Mucosa of descending colon (tissue), 3 donors: ENCODE results near the gene CTNND2. TPM values are rescaled to one million over a fixed set of nuclear protein-coding genes. Genes with fewer than 3 reads are reported as not detected.

ENCODE experiments used
- ATAC-seq: fragments of 200-7000 bp; cut with Tn5 transposase; one replicate; pipeline ENCODE4 v1.9.1; 2020; ENCODE audit warnings: mild to moderate bottlenecking, moderate library complexity
- DNase-seq, 3 donors: peaks; one replicate each; pipeline ENCODE4 v3.0.0-alpha.2; 2020
- H3K36me3 ChIP-seq: fragments of 200-600 bp; one replicate; pipeline ENCODE4 v1.8.0; 2021; ENCODE audit warnings: low read depth, mild to moderate bottlenecking
- H3K4me1 ChIP-seq: fragments of 200-600 bp; one replicate; pipeline ENCODE4 v1.8.0; 2021; ENCODE audit warnings: low read depth, mild to moderate bottlenecking
- H3K4me3 ChIP-seq: fragments of 200-600 bp; one replicate; pipeline ENCODE4 v1.8.0; 2021; ENCODE audit warnings: mild to moderate bottlenecking
- H3K9me3 ChIP-seq: fragments of 200-600 bp; one replicate; pipeline ENCODE4 v1.8.0; 2021; ENCODE audit warnings: mild to moderate bottlenecking
- CTCF ChIP-seq: fragments of 200-600 bp; IDR thresholded peaks from one replicate; pipeline ENCODE4 v1.8.0; 2022; ENCODE audit warnings: antibody characterized with exemption, mild to moderate bottlenecking
- intact Hi-C, 2 donors: fragments of 100-400 bp; cut with DNase I in 1 of 2; cut with micrococcal nuclease in 1 of 2; formaldehyde crosslinking; loops; one replicate each; pipeline versions ENCODE4 v1.11.0 to v1.11.1; 2022; cut with DNase I, micrococcal nuclease
- total RNA-seq, 3 donors: library from RNA; stranded (reverse); fragmentation: NEBNext Ultra II Directional in 2 of 3; extraction: Animal tissue kit (Norgen Biotek cat#: 25700) in 2 of 3; gene quantifications; one replicate each; pipeline versions ENCODE4 v1.2.1 to v1.2.4, GENCODE V29; 2021 to 2023
- donor health status: DM: no; HTN: no; CAD: no; lungs with moderate emphysema.
- donor health status: DM: no; HTN: no; CAD: no.
- donor health status: DM: no; HTN: yes; CAD: no.

CTNND2 gene
- total RNA-seq, 3 donors from 2014 or later = 0.70 to 3.4 (median 0.81) TPM

GRCh38 chr5:11181940-11182339 lies 722.3 kb downstream of the CTNND2 start:
- ATAC-seq (no peak), DNase-seq (no peak)
- Histone ChIP-seq H3K9me3 (no peaks in the 10 kb centered on the region), H3K36me3 (no peaks in the 10 kb centered on the region), H3K4me3 (no peak overlapping the region), H3K4me1 (no peaks in the 10 kb centered on the region)
- TF ChIP-seq CTCF = no peak
- intact Hi-C loops = no loop called here

- ATAC-seq = no peak
Measured at GRCh38 chr5:11180890-11181289, 723.4 kb downstream of the CTNND2 start.

GRCh38 chr5:11177999-11178711 lies 726.1 kb downstream of the CTNND2 start:
- Histone ChIP-seq H3K4me1 (no peaks in the 10 kb centered on the region), H3K36me3 (no peaks in the 10 kb centered on the region), H3K4me3 (no peak overlapping the region), H3K9me3 (no peaks in the 10 kb centered on the region)
- no peak for TF ChIP-seq CTCF
- ATAC-seq (no peak), DNase-seq (no peak)
- intact Hi-C loops = no loop called here

More at GRCh38 chr5:11180890-11181289, 723.4 kb downstream of the CTNND2 start:
- intact Hi-C loops = no loop called here
- Histone ChIP-seq H3K36me3 (no peaks in the 10 kb centered on the region), H3K4me3 (no peak overlapping the region), H3K9me3 (no peaks in the 10 kb centered on the region), H3K4me1 (no peaks in the 10 kb centered on the region)
- DNase-seq = no peak
- TF ChIP-seq CTCF = no peak

- Histone ChIP-seq H3K9me3 (no peaks in the 10 kb centered on the region), H3K4me3 (no peak overlapping the region), H3K4me1 (no peaks in the 10 kb centered on the region), H3K36me3 (no peaks in the 10 kb centered on the region)
- intact Hi-C loops = no loop called here
- ATAC-seq = no peak
- TF ChIP-seq CTCF = no peak
- DNase-seq = no peak
Measured at GRCh38 chr5:11174591-11174990, 729.7 kb downstream of the CTNND2 start.

GRCh38 chr5:11172484-11172883 lies 731.8 kb downstream of the CTNND2 start:
- Histone ChIP-seq H3K36me3 (no peaks in the 10 kb centered on the region), H3K4me1 (no peaks in the 10 kb centered on the region), H3K9me3 (no peaks in the 10 kb centered on the region), H3K4me3 (no peak overlapping the region)
- TF ChIP-seq CTCF = no peak
- intact Hi-C loops = no loop called here
- ATAC-seq (no peak), DNase-seq (no peak)
